ENCODE results near the gene MYO18B.

The MYO18B gene

GRCh38 chr22:25908212-25908611, 166.2 kb downstream of the MYO18B start:
- DNase-seq, result no peak

DNA sequence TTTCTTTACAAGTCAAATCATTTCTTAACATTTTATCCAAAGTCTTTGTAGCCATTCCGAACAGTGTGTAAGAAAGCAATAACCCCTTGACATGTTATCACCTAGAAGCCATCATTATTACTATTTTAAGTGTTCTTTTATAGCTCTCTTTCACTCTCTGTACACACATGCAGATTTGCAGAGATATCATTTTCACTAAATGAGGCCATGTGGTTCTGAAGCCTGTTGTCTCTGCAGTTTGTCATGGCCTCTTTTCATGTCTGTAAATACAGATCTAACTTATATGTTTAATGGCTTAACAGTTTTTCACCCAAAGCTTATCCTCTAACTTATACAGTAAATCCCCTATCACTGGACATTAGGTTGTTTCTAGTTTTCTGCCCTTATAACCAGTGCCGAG, 166.8 kb downstream of the MYO18B start:
- DNase-seq, result no peak

DNA sequence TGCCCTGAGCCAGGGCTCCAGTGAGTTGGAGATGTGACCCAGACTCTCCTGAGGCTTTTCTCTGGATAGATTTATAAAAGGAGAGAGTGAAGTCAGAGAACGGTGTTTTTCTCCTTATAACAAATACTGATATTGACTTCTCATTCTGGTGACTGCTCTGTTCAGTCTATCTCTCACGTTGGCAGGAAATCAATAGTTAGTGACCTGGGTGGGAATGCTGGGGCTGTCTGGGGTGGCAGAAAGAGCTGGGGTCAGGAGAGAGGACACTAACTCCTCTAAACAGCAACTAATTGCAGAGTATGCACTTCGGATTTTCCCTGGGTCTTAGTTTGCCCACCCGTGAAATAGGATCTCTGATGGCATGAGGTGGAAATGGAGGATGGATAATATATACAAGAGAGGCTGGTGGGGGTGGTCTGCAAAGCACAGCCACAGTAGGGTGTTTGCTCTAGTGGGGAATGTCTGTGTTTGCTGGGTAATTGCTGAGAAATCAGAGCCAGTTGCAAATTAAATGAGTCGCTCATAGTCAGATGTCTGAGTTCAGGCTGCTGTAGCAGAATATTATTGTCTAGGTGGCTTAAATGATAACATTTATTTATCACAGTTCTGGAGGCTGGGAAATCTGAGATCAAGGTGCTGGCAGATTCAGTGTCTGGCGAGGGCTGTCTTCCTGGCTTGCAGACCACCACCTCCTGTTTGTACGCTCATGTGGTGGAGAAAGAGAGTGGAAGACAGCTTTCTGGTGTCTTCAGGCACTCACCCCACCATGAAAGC, 167.8 kb downstream of the MYO18B start:
- DNase-seq, result no peak

- DNase-seq, result no peak
Measured at GRCh38 chr22:25911243-25911972, 169.4 kb downstream of the MYO18B start.

GRCh38 chr22:25919452-25919851, 177.5 kb downstream of the MYO18B start:
- DNase-seq, result peak; percentile 95

DNA sequence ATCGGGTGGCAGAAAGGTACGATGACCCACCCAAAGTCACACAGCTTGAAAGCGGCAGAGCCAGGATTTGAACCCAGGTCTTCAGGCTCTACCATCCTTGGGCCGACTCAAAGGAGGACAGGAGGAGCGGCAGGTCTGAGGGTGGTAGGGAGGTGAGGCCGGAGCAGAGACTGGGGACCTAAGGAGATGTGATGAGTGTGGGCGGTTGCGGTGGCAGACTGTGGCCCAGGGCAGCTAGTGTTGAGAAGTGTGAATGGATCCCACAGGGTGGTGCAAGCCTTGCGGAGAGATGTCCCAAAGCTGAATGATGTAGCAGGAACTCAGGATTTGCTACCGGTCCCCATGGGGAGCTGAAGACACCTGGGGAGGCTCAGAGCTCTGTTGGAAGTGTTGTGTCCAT, 180.2 kb downstream of the MYO18B start:
- DNase-seq, result no peak

- no peak for DNase-seq
Measured at GRCh38 chr22:25923914-25924313, 181.9 kb downstream of the MYO18B start.

- no peak for DNase-seq
Measured at GRCh38 chr22:25928038-25928437, 186.1 kb downstream of the MYO18B start.

DNA sequence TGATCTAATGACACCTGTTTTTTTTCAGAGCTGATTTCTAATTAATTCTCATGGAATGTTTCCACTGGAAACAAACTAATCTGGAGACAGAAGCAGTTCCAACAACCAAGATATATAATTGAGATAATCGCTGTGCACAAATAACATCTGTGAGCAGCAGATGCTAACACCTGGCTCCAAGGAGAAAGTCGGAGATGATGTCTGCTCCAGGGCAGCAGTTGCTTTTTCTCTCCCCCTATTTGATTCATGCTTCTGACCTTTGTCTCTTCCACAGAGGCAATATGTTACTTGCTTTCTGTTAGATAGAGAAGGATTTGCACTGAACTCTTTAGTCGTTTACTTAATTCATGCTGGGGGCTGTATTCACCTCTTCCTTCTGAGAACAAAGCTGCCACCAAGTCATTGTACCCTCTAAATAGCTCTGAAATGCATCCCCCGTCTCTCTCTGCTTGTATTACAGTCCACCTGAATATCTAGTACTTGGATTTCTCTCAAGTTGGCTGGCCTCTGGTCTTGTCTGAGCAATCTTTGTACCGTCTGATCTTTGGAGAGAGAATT, 187.4 kb downstream of the MYO18B start:
- no peak for DNase-seq

DNA sequence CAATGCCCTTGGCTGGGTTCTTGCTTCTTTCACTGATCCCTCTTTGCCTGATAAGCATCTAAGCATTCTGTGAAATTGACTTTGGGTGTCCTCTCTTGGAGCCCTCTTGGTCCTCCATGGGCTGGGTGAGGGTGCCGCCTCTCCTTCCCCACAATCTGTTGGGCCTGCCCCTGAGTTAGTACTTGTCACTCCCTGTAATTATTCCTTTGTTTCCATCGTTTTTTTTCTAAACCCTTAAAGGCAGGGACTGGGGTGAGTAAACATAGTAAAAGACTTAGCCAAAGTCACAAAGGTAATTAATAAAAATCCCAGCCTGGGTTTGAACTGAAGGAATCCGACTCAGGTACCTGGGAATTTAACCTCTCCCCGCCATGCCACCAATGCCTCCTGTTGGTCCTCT, 188.1 kb downstream of the MYO18B start:
- DNase-seq, result no peak

DNA sequence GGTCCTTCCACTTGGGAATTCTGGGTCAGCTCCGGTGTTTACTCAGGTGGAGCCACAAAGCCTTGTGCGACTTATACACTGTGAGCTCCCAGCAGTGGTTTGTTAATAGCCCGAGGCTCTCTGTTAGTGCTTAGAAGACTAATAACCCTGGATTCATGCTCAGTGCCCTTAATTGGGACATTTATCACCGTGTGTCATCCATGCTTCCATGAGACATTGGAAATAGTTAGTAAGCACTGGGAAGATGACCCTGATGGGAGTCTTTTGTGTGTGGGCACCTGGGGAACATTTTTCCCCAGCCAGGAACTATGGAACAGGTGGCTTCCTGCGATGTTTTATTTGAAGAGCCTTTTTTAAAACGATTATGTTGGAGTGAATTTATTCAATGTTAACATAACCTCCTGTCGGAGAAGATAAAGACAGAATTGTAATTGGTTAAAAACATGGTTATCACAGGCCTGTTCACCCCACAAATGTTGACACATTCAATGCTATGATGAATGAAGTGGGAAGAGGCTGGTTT, 188.9 kb downstream of the MYO18B start:
- peak; percentile 95 for DNase-seq

DNA sequence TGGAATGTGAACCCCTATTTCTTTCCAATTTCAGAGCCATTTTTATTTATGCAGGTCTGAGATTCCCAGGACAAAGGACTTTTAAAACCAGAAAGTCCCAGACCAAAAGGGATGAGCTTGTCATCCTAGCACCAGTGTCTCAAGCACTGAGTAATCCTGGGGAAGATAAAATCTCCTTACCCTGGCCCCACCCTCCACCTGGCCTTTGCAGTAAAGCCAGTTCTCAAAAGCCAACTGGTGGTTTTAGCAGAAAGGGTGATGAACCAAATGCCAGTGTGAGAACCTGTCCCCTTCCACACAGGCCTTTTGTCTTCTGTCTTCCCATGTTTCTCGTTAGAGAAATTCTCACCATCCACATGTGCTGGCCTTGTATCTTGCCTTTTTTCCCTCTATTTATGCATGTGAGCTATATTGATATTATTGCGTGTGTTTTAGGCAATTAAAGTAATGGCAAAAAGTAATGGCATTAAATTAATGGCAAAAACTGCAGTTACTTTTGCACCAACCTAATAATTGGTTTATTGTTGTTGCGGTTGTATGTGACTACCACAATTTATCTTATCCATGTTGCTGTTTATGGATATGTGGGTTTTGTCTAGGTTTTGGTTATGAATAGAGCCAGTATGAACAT, 191.3 kb downstream of the MYO18B start:
- DNase-seq, result no peak

- DNase-seq, result no peak
Measured at GRCh38 chr22:25935266-25936058, 193.5 kb downstream of the MYO18B start.

- no peak for DNase-seq
Measured at GRCh38 chr22:25938151-25938550, 196.2 kb downstream of the MYO18B start.

GRCh38 chr22:25939384-25939783, 197.4 kb downstream of the MYO18B start:
- no peak for DNase-seq

- no peak for DNase-seq
Measured at GRCh38 chr22:25940479-25940878, 198.5 kb downstream of the MYO18B start.

GRCh38 chr22:25941365-25941960, 199.5 kb downstream of the MYO18B start:
- no peak for DNase-seq

- no peak for DNase-seq
Measured at GRCh38 chr22:25942115-25942855, 200.3 kb downstream of the MYO18B start.

- DNase-seq, result peak; percentile 61
Measured at GRCh38 chr22:25942856-25943411, 200.9 kb downstream of the MYO18B start.

- no peak for DNase-seq
Measured at GRCh38 chr22:25950111-25950510, 208.1 kb downstream of the MYO18B start.

DNA sequence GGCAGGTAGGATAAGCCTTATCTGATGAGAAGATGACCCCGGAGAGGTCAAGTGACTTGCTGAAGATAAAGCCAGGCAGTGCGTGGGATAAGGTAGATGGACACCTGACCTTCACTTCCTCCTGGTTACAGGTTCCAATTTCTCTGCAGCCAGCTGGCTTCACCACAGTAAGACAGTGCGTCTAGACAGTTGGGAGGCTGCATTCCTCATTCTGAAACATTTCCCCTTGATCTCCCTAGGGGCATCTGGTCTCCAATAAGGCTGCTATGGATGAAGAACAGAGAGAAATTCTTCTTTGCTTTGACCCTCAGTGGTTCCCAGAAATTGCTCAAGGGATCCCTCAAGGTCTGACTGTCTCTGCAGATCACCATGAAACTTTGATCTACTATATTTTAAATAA, 211.3 kb downstream of the MYO18B start:
- no peak for DNase-seq

Data from NCI-H1436 treated with DMSO at 0.1 percent for 48 hours (cell line).